Measurements from ENCODE around the gene PCP4L1. TPM values are rescaled to one million over a fixed set of nuclear protein-coding genes. Genes with fewer than 3 reads are reported as not detected.

The PCP4L1 gene
- total RNA-seq, 4 donors from 2014 or later: not detected

GRCh38 chr1:161287482-161288054, 29.0 kb downstream of the PCP4L1 start:
- TF ChIP-seq CTCF (IDR thresholded peaks at IDR 0.05; ENCODE audit: low read depth): no peak

GRCh38 chr1:161290779-161291178, 32.2 kb downstream of the PCP4L1 start:
- TF ChIP-seq CTCF (IDR thresholded peaks at IDR 0.05; ENCODE audit: low read depth): no peak

GRCh38 chr1:161297415-161297814, 38.9 kb downstream of the PCP4L1 start:
- TF ChIP-seq CTCF (IDR thresholded peaks at IDR 0.05; ENCODE audit: low read depth): no peak

GRCh38 chr1:161298116-161298515, 39.6 kb downstream of the PCP4L1 start:
- no peak for TF ChIP-seq CTCF (IDR thresholded peaks at IDR 0.05; ENCODE audit: low read depth)

- TF ChIP-seq CTCF (IDR thresholded peaks at IDR 0.05; ENCODE audit: low read depth): no peak
These were observed 40.8 kb downstream of the PCP4L1 start for GRCh38 chr1:161299347-161299746.

GRCh38 chr1:161300478-161300877, 41.9 kb downstream of the PCP4L1 start:
- no peak for TF ChIP-seq CTCF (IDR thresholded peaks at IDR 0.05; ENCODE audit: low read depth)

GRCh38 chr1:161304927-161305866, 46.7 kb downstream of the PCP4L1 start:
- no peak for TF ChIP-seq CTCF (IDR thresholded peaks at IDR 0.05; ENCODE audit: low read depth)

Measured in subcutaneous adipose tissue (tissue), 4 donors.